ENCODE results near the gene AMHR2.

Gene AMHR2

DNA sequence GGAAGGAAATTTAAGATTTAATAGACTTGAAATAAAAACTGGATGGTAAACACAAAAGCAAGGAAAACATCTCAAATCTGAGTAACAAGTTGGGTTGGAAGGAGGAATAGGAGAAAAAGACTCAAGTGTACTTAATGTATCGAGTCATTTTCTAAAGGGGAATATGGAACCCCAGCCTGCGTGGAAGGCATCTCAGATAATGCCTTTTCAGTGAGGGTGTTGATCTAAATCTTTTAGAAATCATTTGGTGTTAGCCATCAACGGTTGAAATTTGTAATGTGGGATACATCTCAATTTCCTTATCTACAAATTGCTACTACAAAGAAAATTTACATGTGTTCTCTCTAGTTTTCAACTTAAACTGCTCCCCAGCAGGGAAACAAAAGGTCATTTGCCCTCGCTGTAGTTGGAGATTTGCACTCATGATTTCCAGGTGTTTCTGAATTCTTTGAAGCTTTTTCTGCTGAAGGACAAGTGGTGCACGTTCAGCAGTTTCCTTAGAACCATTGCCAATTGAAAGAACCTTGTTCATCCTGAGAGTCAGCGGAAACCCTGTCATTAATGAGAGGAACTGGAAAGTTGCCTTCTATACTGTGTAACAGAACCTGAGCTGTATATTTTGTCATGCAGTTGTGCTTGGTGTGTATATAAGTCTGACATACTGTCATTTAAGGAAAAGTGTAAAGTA is 30.4 kb downstream of the AMHR2 start:
- no peak for DNase-seq (ENCODE audit: low read depth)

DNA sequence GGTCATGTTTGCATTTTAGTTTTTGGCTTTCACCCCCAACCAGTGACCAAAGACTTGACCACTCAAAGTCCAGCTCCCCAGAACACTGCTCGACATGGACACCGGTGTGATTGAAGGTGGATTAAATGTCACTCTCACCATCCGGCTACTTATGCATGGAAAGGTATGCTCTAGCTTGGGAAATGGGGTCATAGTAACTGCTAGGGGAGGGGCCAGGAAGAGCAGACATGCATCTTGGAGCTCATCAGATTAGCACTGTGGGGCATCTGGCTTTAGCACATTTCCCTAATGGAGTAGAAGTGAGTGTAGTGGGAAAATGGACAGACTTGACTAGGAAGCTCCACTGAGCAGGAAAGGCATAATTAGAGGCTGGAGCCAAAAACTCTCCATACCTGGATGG is 31.1 kb downstream of the AMHR2 start:
- DNase-seq (ENCODE audit: low read depth): no peak

- no peak for DNase-seq (ENCODE audit: low read depth)
Observed at GRCh38 chr12:53456654-53457366, 33.2 kb downstream of the AMHR2 start.

- no peak for DNase-seq (ENCODE audit: low read depth)
Observed at GRCh38 chr12:53459097-53459496, 35.4 kb downstream of the AMHR2 start.

DNA sequence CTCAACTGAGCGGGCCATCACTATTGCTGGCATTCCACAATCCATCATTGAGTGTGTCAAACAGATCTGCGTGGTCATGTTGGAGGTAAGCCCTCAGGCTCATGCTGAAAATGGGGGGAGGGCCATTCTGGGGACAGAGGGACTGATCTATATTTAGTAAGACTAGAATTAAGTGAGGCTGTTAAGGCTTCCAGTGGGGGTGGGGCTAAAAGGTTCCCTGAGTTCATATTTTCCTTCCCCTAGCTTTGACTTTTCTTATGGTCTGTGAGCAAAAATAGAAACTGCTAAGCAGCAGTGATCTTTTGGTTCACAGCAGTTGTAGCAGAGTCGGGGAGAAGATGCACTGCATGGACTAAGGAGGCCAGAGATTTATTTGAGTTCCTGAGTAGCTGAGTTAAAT is 37.4 kb downstream of the AMHR2 start:
- DNase-seq (ENCODE audit: low read depth): no peak

- no peak for DNase-seq (ENCODE audit: low read depth)
Observed at GRCh38 chr12:53461591-53461990, 37.9 kb downstream of the AMHR2 start.

GRCh38 chr12:53462935-53463334 is 39.3 kb downstream of the AMHR2 start:
- DNase-seq (ENCODE audit: low read depth): no peak

DNA sequence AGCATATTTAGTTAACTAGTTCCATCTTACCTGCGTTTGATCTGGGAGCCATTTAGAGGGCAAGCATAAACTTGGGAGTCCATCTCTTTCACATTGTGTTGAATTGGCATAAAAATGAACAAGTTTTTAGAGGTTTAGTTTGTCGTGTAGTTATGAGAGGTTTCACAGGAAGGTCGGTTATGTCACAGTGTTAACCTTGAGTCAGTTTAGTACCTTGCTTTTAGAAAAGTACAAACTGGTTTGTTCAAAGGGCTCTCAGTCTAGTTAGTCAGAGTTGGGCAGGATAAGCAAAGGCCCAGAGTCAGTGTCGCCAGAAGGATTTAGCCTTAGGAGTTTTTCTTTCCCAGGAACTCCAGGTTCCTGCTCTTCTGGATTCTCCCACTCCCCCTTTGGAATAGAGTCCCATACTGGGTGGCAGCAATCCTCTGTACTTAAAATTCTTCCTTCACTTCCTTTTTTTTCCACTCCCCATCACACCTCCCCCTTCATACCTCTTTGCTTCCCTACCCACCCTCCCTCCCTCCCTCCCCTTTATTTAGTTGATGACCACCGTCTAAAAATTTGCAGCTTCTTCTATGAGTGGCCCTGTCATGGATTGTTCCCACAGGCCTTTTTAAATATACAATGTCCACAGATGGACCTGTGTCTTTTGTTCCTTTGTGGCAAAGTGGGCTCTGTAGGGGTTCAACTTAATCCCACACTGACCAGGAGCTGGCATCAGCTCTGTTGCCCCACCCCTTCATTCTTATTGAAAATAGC is 40.3 kb downstream of the AMHR2 start:
- no peak for DNase-seq (ENCODE audit: low read depth)

- DNase-seq (ENCODE audit: low read depth): no peak
Observed at GRCh38 chr12:53464685-53465418, 41.2 kb downstream of the AMHR2 start.

DNA sequence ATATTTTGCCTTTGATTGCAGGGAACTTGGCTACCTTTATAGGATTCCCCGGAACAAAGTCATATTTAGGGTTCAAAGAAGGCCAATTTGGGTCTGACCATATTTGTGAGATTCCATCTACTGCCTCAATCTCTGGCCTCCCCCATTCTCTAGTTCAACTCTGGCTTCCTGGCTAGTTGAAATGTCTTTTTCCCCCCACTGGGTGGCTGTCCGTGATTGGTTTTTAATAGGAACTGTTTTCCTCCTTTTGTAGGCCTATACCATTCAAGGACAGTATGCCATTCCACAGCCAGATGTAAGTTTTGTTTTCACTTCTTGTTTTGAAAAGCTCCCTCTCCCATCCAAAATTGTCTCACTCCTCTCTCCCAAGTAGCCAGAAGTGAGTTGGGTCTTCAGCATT is 42.0 kb downstream of the AMHR2 start:
- DNase-seq (ENCODE audit: low read depth): no peak

GRCh38 chr12:53466640-53467039 is 43.0 kb downstream of the AMHR2 start:
- DNase-seq (ENCODE audit: low read depth): no peak

GRCh38 chr12:53467082-53467481 is 43.4 kb downstream of the AMHR2 start:
- DNase-seq (ENCODE audit: low read depth): no peak

GRCh38 chr12:53467880-53468279 is 44.2 kb downstream of the AMHR2 start:
- DNase-seq (ENCODE audit: low read depth): no peak

GRCh38 chr12:53468282-53468681 is 44.6 kb downstream of the AMHR2 start:
- no peak for DNase-seq (ENCODE audit: low read depth)

DNA sequence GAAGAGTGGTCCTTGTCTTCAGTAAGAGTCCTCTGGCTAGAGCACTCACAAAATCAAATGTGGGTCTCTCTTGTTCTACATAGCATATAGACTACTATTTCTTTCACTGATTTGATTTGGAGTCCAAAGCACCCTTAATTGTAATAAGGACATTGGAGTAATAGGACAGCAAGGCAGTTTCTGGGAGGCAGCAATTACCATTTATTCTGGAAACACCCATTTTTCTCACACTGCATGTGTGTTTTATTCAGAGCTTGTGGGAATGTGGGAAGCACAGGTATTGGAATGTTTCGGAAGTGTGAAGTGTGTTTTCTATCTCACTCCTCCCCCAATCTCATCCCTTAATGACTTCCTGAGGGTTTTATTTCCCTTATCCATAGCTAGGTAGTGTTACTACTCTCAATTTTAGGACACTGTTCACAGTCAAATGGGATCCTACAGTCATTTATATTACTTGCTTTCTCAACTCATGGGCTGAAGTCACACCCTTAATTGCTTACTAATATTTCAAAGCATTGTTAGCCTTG is 48.5 kb downstream of the AMHR2 start:
- no peak for DNase-seq (ENCODE audit: low read depth)

- no peak for DNase-seq (ENCODE audit: low read depth)
Observed at GRCh38 chr12:53474077-53474476, 50.4 kb downstream of the AMHR2 start.

DNA sequence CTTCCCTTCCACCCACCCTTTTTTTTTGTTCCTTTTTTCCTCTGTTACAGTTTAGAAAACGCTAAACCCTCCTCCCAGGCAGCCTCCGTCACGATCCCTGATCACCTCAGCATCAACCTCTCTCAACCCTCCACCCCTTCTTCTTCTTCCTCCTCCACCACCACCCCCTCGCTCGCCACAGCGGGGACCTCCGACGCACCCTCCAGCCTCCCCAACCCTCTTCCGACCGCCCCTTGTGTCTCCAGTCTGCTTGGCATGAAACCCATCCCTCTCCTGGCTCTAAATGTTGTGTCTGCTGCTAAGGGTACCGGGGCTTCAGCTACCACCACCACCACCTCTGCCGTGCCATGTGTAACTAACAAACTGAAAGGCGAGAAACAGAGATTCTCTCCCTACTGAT is 51.2 kb downstream of the AMHR2 start:
- DNase-seq (ENCODE audit: low read depth): no peak

DNA sequence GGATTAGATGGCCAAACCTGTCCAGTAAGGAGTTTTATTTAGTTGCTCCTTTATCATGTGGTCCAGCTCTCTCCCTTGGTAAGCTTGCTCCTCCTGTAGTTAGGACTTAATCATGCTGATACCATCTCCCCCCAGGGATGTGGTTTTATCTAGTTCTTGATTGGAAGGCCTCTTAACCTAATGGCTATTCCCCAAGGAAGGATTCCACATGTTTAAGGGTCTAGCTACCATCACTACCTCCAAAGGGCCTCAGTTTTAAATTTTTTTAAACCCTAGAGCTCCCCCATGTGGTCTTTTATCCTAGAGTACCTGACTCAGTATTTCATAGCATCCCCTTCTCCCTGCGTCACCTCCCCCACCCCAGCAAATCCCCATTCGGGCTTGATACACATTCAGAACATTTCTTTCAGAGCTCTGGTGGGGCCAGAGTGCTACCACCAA is 53.1 kb downstream of the AMHR2 start:
- DNase-seq (ENCODE audit: low read depth): no peak

GRCh38 chr12:53478865-53479264 is 55.2 kb downstream of the AMHR2 start:
- DNase-seq (ENCODE audit: low read depth): no peak

DNA sequence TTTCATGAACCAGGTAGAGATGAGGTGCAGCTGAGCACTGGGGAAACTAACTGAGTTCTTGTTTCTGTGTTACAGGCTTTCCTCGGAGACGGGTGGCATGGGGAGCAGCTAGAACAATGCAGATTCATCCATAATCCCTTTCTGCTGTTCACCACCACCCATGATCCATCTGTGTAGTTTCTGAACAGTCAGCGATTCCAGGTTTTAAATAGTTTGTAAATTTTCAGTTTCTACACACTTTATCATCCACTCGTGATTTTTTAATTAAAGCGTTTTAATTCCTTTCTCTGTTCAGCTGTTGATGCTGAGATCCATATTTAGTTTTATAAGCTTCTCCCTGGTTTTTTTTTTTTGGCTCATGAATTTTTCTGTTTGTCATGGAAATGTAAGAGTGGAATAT is 55.7 kb downstream of the AMHR2 start:
- no peak for DNase-seq (ENCODE audit: low read depth)

GRCh38 chr12:53480491-53481442 is 57.1 kb downstream of the AMHR2 start:
- no peak for DNase-seq (ENCODE audit: low read depth)

All from CMK (cell line).